Stimulated activated CD8-positive, alpha-beta memory T cell treated with anti-CD3 and anti-CD28 coated beads, Interleukin-12 subunit alpha, Interleukin-12 subunit beta, amount 100 ng/mL, for 24 hours (primary cell): ENCODE measurements around the gene PSTPIP1.
A peak's percentile ranks its signal among the peaks of the same experiment; 100 is the strongest.

Experiments used
- DNase-seq: peaks from one replicate; pipeline ENCODE4 v3.0.0-alpha.2; 2020; ENCODE audit errors: extremely low read depth

The PSTPIP1 gene

GRCh38 chr15:77070180-77070494 lies 75.2 kb downstream of the PSTPIP1 start:
- no peak for DNase-seq

GRCh38 chr15:77070495-77071304 lies 75.8 kb downstream of the PSTPIP1 start, which contains the start of gene TSPAN3:
TSPAN3 (minus strand) TSS chr15:77071109; CDS start chr15:77070954, 155 bp downstream.
- DNase-seq: peak; percentile 82

GRCh38 chr15:77071305-77072223 lies 76.6 kb downstream of the PSTPIP1 start:
- DNase-seq: no peak

- no peak for DNase-seq
These were observed 79.4 kb downstream of the PSTPIP1 start for GRCh38 chr15:77074350-77074749.

GRCh38 chr15:77075528-77075927 lies 80.6 kb downstream of the PSTPIP1 start:
- DNase-seq: no peak

- no peak for DNase-seq
These were observed 81.5 kb downstream of the PSTPIP1 start for GRCh38 chr15:77076323-77076915.

- no peak for DNase-seq
These were observed 87.0 kb downstream of the PSTPIP1 start for GRCh38 chr15:77081971-77082370.

GRCh38 chr15:77083381-77084160 lies 88.6 kb downstream of the PSTPIP1 start:
- peak; percentile 42 for DNase-seq

GRCh38 chr15:77084436-77084835 lies 89.5 kb downstream of the PSTPIP1 start:
- no peak for DNase-seq

- no peak for DNase-seq
These were observed 90.4 kb downstream of the PSTPIP1 start for GRCh38 chr15:77085297-77085696.
